Lung (tissue), 12 donors: ENCODE data around the gene ANKRD13B. TPM values are rescaled to one million over a fixed set of nuclear protein-coding genes. Genes with fewer than 3 reads are reported as not detected.

Experiments
- ATAC-seq: fragments of 200-7000 bp; cut with Tn5 transposase; one replicate; pipeline ENCODE4 v1.9.1; 2020; ENCODE audit warnings: moderate number of reproducible peaks; ENCODE audit not compliant: insufficient read depth, low FRiP score
- DNase-seq, 3 donors: peaks; one replicate each; pipeline ENCODE4 v3.0.0-alpha.2; 2013 to 2017
- H3K27ac ChIP-seq, 2 donors: one replicate each; pipeline ENCODE4 v1.5.1; 2013; ENCODE audit warnings: mild to moderate bottlenecking in 2 of 2, moderate library complexity in 2 of 2, control low read depth in 1 of 2, inconsistent platforms in 1 of 2, low read depth in 1 of 2, low read length in 1 of 2
- H3K27me3 ChIP-seq, 3 donors: one replicate each; pipeline ENCODE4 v1.5.1; 2013; ENCODE audit warnings: low read length in 2 of 3; ENCODE audit not compliant: control insufficient read depth in 3 of 3, insufficient read depth in 3 of 3
- H3K36me3 ChIP-seq, 4 donors: one replicate each; pipeline ENCODE4 v1.5.1; 2013; ENCODE audit warnings: low read length in 4 of 4, mild to moderate bottlenecking in 1 of 4, moderate library complexity in 1 of 4; ENCODE audit not compliant: control insufficient read depth in 4 of 4, insufficient read depth in 4 of 4
- H3K4me1 ChIP-seq, 5 donors: one replicate each; pipeline ENCODE4 v1.5.1; 2013; ENCODE audit warnings: low read length in 5 of 5, mild to moderate bottlenecking in 2 of 5, moderate library complexity in 1 of 5; ENCODE audit not compliant: control insufficient read depth in 5 of 5, insufficient read depth in 5 of 5
- H3K4me3 ChIP-seq: one replicate; pipeline ENCODE4 v1.5.1; 2013; ENCODE audit warnings: mild to moderate bottlenecking, control low read depth, moderate library complexity
- H3K9ac ChIP-seq, 2 donors: one replicate each; pipeline ENCODE4 v1.5.1; 2013; ENCODE audit warnings: low read length in 2 of 2, control low read depth in 1 of 2; ENCODE audit not compliant: insufficient read depth in 1 of 2
- H3K9me3 ChIP-seq, 4 donors: one replicate each; pipeline ENCODE4 v1.5.1; 2013; ENCODE audit warnings: low read length in 3 of 4, mild to moderate bottlenecking in 1 of 4, moderate library complexity in 1 of 4; ENCODE audit not compliant: control insufficient read depth in 4 of 4, insufficient read depth in 3 of 4
- CTCF ChIP-seq: IDR thresholded peaks from 2 replicates; pipeline ENCODE4 v1.5.1; 2012; ENCODE audit warnings: mild to moderate bottlenecking; ENCODE audit errors: control extremely low read depth, extremely low read depth
- WGBS, 2 donors: extraction: QIAGEN DNeasy Blood & Tissue Kit; methylation state at CpG; one replicate each; pipeline ENCODE4 v1.1.7; 2013; 5-methylcytosine and 5-hydroxymethylcytosine counted together
- polyA plus RNA-seq, 2 donors: library from polyadenylated mRNA; stranded (reverse); fragments of 200-250 nt; gene quantifications; one replicate each; pipeline ENCODE4 v1.2.1, GENCODE V29; 2013
- total RNA-seq, 2 donors: library from RNA; depleted of rRNA in 1 of 2; stranded (reverse); fragments of >200 nt in 1 of 2; gene quantifications; one replicate each; pipeline ENCODE4 v1.2.1, GENCODE V29; 2014 to 2021
- donor health status: control.
- donor health status: control.
- donor health status: Bipolar disorder and iron deficiency.
- donor health status: healthy.
- donor health status: DM: yes; HTN: yes; CAD: no.

The ANKRD13B gene
- total and polyA plus RNA-seq, 4 donors, result 2.7 to 6.9 (median 4.9) TPM

GRCh38 chr17:29573871-29574731 is 18.8 kb upstream of the ANKRD13B start:
- no peaks in the 10 kb centered on the region for H3K9me3 ChIP-seq
- ATAC-seq (no peak), DNase-seq (no peak)
- no peak overlapping the region for H3K9ac ChIP-seq
- TF ChIP-seq CTCF, result no peak
- H3K36me3 ChIP-seq, result peaks cover 3 to 57% (median 23%) of the 10 kb centered on the region in 4 donors
- H3K27me3 ChIP-seq, result no peaks in the 10 kb centered on the region
- H3K27ac ChIP-seq, result no peak overlapping the region
- 92% methylated on average over 14 of the region's 14 CpGs for WGBS, 2 donors
- H3K4me1 ChIP-seq, result peaks cover 0 to 24% (median 6%) of the 10 kb centered on the region in 5 donors
- no peak overlapping the region for H3K4me3 ChIP-seq

- no peaks in the 10 kb centered on the region for H3K9me3 ChIP-seq
- ATAC-seq (no peak), DNase-seq (no peak)
- peaks cover 3 to 57% (median 27%) of the 10 kb centered on the region in 4 donors for H3K36me3 ChIP-seq
- no peak overlapping the region for H3K9ac ChIP-seq
- no peak overlapping the region for H3K4me3 ChIP-seq
- H3K27me3 ChIP-seq, result no peaks in the 10 kb centered on the region
- no peak for TF ChIP-seq CTCF
- 94 to 96% methylated on average over 17 of the region's 17 CpGs for WGBS, 2 donors
- H3K27ac ChIP-seq, result no peak overlapping the region
- peaks cover 0 to 17% (median 0%) of the 10 kb centered on the region in 5 donors for H3K4me1 ChIP-seq
These were observed 18.0 kb upstream of the ANKRD13B start for GRCh38 chr17:29574732-29575510.

- peaks cover 0 to 17% (median 0%) of the 10 kb centered on the region in 5 donors for H3K4me1 ChIP-seq
- H3K36me3 ChIP-seq, result peaks cover 3 to 57% (median 28%) of the 10 kb centered on the region in 4 donors
- H3K9me3 ChIP-seq, result no peaks in the 10 kb centered on the region
- ATAC-seq (no peak), DNase-seq (no peak)
- H3K4me3 ChIP-seq, result no peak overlapping the region
- H3K27me3 ChIP-seq, result no peaks in the 10 kb centered on the region
- no peak overlapping the region for H3K9ac ChIP-seq
- WGBS, 2 donors, result 93% methylated on average over 28 of the region's 28 CpGs
- no peak for TF ChIP-seq CTCF
- H3K27ac ChIP-seq, result no peak overlapping the region
These were observed 17.3 kb upstream of the ANKRD13B start for GRCh38 chr17:29575511-29576213.
